Prostate gland (tissue), 2 donors: ENCODE measurements around the gene RIOX2. TPM values are rescaled to one million over a fixed set of nuclear protein-coding genes. Genes with fewer than 3 reads are reported as not detected.

Experiments used
- DNase-seq: peaks from one replicate; pipeline ENCODE4 v3.0.0-alpha.2; 2019; ENCODE audit warnings: low spot score
- H3K27ac ChIP-seq, 2 donors: fragments of 200-600 bp; sonication (generic); 2 replicates each; pipeline ENCODE4 v1.5.1; 2017 to 2019
- H3K27me3 ChIP-seq: fragments of 200-600 bp; sonication (generic); replicated peaks from 2 replicates; pipeline ENCODE4 v1.5.1; 2019; ENCODE audit not compliant: insufficient read depth
- H3K36me3 ChIP-seq, 2 donors: fragments of 200-600 bp; sonication (generic); 1 replicate in 1 of 2; 2 replicates in 1 of 2; pipeline versions ENCODE4 v1.5.1 to v1.8.1; 2017 to 2019
- H3K4me1 ChIP-seq: fragments of 200-600 bp; sonication (generic); replicated peaks from 2 replicates; pipeline ENCODE4 v1.5.1; 2019
- H3K4me3 ChIP-seq, 2 donors: fragments of 200-600 bp; sonication (generic); 2 replicates each; pipeline ENCODE4 v1.5.1; 2017 to 2019
- H3K9me3 ChIP-seq: fragments of 200-600 bp; sonication (generic); 2 replicates; pipeline ENCODE4 v1.5.1; 2017
- CTCF ChIP-seq, 4 experiments: fragments of 200-600 bp in 2 of 4; fragments of 450-650 bp in 2 of 4; sonication (generic) in 2 of 4; IDR thresholded peaks; 1 replicate in 3 of 4; 2 replicates in 1 of 4; pipeline ENCODE4 v1.5.1; 2016 to 2019; ENCODE audit warnings: antibody characterized with exemption in 4 of 4, mild to moderate bottlenecking in 2 of 4, moderate library complexity in 2 of 4
- POLR2A ChIP-seq: fragments of 450-650 bp; IDR thresholded peaks from one replicate; pipeline ENCODE4 v1.6.1; 2016; ENCODE audit warnings: antibody characterized with exemption, mild to moderate bottlenecking
- POLR2AphosphoS5 ChIP-seq: sonication (generic); formaldehyde crosslinking; IDR thresholded peaks from one replicate; pipeline ENCODE4 v1.6.1; 2017; ENCODE audit warnings: antibody characterized with exemption
- WGBS: methylation state at CpG from one replicate; pipeline ENCODE4 v1.1.5; 2018; 5-methylcytosine and 5-hydroxymethylcytosine counted together
- intact Hi-C: fragments of 100-400 bp; cut with DNase I; formaldehyde crosslinking; loops from one replicate; pipeline ENCODE4 v1.14.2; 2022
- total RNA-seq, 2 donors: library from RNA; depleted of rRNA; stranded (reverse); fragments of >200 nt; gene quantifications; one replicate each; pipeline ENCODE4 v1.1.0, GENCODE V29; 2016

RIOX2 gene
- total RNA-seq, 2 donors from 2014 or later: 18.1 to 20.2 TPM

GRCh38 chr3:97932387-97932801 lies 39.8 kb downstream of the RIOX2 start:
- no peaks in the 10 kb centered on the region for H3K9me3 ChIP-seq
- intact Hi-C loops: no loop called here
- DNase-seq: no peak
- no peak overlapping the region for H3K4me3 ChIP-seq
- no peak overlapping the region for H3K27ac ChIP-seq
- H3K4me1 ChIP-seq: no peaks in the 10 kb centered on the region
- TF ChIP-seq POLR2A (no peak), POLR2AphosphoS5 (no peak), CTCF (IDR thresholded peaks at IDR 0.05) (no peak)
- H3K36me3 ChIP-seq: no peaks in the 10 kb centered on the region
- H3K27me3 ChIP-seq: no peaks in the 10 kb centered on the region
- WGBS: 70% methylated on average over 4 of the region's 4 CpGs

DNA sequence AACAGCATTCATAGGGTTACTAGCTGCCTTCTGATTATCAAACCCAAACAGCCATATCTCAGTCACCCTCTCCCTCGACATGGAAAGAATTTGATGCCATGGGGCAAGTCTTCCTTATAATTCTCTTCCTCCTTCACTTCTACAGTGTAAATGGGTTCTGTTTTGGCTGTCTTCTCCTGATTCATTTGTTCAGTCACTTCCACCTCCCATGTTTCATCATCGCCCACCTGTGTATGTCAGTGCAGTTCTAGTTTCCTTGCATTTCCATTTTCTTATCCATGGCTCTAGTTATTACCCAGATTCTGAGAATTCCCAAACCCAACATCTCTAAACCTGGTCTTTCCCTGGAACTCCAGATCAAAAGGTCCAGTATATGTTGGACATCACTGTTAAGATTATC lies 41.0 kb downstream of the RIOX2 start:
- no peaks in the 10 kb centered on the region for H3K4me1 ChIP-seq
- no peak for DNase-seq
- intact Hi-C loops: no loop called here
- no peak overlapping the region for H3K27ac ChIP-seq
- no peaks in the 10 kb centered on the region for H3K36me3 ChIP-seq
- no peaks in the 10 kb centered on the region for H3K9me3 ChIP-seq
- no peak overlapping the region for H3K4me3 ChIP-seq
- 50% methylated on average over 2 of the region's 2 CpGs for WGBS
- H3K27me3 ChIP-seq: no peaks in the 10 kb centered on the region
- TF ChIP-seq POLR2A (no peak), CTCF (IDR thresholded peaks at IDR 0.05) (no peak), POLR2AphosphoS5 (no peak)

DNA sequence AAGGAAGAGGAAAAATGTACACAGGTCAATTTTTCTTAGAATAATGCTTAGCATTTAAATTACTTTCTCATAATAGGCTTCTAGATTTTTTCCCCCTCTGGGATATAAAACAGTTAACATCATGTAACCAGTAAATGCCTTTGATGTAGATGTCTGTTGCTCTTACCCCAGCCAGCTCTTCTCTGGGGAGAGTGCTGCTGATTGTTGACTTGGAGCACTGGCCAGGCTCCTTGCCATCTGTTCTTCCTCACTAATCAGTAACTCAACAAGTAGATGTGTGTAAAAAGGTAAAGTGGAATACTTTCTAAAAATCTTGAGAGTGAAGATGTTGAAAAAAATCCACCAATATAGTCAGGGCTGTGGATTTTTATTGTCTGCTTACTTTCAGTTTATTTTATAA lies 42.2 kb downstream of the RIOX2 start:
- no peaks in the 10 kb centered on the region for H3K4me1 ChIP-seq
- no peaks in the 10 kb centered on the region for H3K27me3 ChIP-seq
- TF ChIP-seq CTCF (IDR thresholded peaks at IDR 0.05) (no peak), POLR2AphosphoS5 (no peak), POLR2A (no peak)
- DNase-seq: no peak
- intact Hi-C loops: no loop called here
- H3K36me3 ChIP-seq: no peaks in the 10 kb centered on the region
- no peak overlapping the region for H3K27ac ChIP-seq
- no peak overlapping the region for H3K4me3 ChIP-seq
- H3K9me3 ChIP-seq: no peaks in the 10 kb centered on the region

DNA sequence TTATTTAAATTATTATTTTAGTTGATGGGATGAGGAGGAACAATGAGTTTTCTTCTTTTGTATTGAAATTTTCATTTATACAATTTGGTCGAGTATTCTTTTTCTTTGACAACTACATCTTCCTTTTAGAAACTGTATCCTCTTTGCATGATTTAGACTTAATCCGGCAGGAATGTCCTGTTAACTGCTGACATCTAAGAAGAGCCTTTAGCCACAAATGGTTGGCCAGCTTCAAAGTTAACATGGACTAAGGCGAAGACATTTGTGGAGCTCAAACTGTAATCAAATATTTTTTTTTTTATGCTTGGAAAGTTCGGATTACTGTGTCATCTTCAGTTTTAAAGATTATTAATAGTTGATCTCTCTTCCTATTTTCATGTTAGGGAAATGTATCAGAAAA lies 43.2 kb downstream of the RIOX2 start:
- no peaks in the 10 kb centered on the region for H3K36me3 ChIP-seq
- intact Hi-C loops: no loop called here
- WGBS: 89% methylated on average over 4 of the region's 4 CpGs

More for the DNA sequence above, 43.2 kb downstream of the RIOX2 start:
- Histone ChIP-seq H3K4me3 (no peak overlapping the region), H3K27me3 (no peaks in the 10 kb centered on the region), H3K4me1 (no peaks in the 10 kb centered on the region), H3K27ac (no peak overlapping the region), H3K9me3 (no peaks in the 10 kb centered on the region)
- DNase-seq: no peak
- no peak for TF ChIP-seq CTCF (IDR thresholded peaks at IDR 0.05)
- no peak for TF ChIP-seq POLR2A
- no peak for TF ChIP-seq POLR2AphosphoS5
